HG02642 (cell line): ENCODE measurements around the gene TXNDC11.

Source experiments
- ATAC-seq: cut with Tn5 transposase; IDR thresholded peaks from one replicate; pipeline ENCODE4 v1.9.1; 2021; ENCODE audit warnings: mild to moderate bottlenecking; ENCODE audit not compliant: unreplicated experiment, poor library complexity

Gene TXNDC11

DNA sequence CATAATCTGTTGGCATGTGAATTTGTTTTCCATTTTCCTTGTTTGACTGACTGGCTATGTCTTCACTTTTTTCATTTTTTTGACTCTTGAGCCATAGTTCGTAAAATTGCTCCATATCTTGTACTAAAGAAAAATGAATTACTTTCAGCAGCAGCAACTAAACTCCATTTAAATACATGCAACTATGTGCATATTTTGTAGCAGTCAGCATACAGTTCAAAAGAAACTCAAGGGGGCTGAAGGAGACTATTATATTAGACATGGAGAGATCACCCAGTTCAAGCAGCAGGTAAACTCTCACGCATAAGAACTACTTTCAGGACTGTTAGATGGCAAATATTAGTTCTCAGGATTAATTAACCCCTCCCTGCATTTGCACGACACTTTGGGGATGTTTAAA is 13.6 kb upstream of the TXNDC11 start:
- ATAC-seq: no peak

DNA sequence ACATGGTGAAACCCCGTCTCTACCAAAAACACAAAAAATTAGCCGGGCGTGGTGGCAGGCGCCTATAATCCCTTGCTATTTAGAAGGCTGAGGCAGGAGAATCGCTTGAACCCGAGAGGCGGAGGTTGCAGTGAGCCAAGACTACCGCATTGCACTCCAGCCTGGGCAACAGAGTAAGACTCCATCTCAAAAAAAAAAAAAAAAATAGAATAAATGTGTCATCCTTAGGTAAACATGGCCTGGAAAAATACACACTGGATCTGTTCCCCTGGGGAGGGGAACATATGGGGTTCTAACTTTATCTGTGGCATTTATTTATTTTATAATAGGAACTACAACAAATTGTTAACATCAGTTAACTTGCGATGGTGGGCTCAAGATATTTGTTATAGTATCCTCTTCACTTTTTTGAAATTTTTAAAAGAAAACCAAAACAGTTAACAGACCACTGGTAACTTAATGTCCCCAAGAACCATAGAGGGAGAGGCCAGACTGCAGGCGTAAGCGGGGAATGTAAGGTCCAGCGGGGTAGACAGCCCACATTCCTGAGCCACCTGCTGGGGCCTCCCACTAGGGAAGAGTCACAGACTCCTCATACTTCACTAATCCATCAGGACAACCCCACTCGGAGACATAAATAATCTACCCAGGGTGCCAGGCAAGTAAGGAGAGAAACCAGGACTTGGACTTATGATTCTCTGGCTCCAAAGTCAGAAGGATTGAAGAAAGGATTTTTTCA is 12.5 kb upstream of the TXNDC11 start:
- no peak for ATAC-seq

- no peak for ATAC-seq
These were observed 10.2 kb upstream of the TXNDC11 start for GRCh38 chr16:11752856-11753255.

- no peak for ATAC-seq
These were observed 7.4 kb upstream of the TXNDC11 start for GRCh38 chr16:11750056-11750455.

DNA sequence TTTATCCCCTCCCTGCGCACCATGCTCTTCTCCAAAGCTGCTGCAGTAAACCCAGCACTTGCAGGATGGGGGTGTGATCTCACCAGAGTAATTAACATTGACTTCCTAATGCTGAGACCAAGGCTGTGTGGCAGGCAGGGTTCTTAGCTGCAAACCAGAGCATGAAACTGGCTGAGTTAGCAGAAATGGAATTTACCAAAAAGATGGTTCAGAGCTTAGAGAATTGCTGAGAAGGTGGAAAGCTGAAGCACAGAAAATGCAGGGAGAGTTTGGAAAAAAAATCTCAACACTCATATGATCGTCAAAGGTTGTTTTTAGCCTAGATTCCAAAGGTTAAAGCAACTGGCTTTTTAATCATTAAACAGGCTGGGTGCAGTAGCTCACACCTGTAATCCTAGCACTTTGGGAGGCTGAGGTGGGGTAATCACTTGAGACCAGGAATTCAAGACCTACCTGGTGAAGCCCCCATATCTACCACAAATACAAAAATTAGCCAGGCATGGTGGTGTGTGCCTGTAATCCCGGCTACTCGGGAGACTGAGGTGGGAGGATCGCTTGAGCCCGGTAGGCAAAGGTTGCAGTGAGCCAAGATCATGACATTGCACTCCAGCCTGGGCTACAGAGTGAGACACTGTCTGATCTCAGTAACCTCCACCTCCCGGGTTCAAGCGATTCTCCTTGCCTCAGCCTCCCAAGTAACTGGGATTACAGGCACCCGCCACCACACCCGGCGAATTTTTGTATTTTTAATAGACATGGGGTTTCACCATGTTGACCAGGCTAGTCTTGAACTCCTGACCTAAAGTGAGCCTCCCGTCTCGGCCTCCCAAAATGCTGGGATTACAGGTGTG is 6.0 kb upstream of the TXNDC11 start:
- no peak for ATAC-seq

DNA sequence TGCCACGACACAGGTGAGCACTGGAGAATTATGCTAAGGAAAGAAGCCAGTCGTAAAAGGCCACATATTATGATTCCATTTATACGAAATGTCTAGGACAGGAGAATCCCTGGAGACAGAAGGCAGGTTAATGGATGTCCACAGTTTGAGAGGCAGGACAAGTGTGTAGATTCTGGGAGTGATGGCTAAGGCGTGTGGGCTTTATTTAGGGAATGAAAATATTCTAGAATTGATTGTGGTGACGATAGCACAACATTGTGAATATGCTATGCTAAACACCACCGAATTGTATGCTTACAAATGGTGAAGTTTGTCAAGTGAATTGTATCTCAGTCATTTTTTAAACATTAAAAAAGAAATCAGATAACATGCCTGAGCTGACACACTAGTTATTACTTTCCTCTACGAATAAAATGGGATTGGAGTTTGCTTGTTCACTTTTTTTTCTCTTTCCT is 5.3 kb upstream of the TXNDC11 start:
- ATAC-seq: no peak

DNA sequence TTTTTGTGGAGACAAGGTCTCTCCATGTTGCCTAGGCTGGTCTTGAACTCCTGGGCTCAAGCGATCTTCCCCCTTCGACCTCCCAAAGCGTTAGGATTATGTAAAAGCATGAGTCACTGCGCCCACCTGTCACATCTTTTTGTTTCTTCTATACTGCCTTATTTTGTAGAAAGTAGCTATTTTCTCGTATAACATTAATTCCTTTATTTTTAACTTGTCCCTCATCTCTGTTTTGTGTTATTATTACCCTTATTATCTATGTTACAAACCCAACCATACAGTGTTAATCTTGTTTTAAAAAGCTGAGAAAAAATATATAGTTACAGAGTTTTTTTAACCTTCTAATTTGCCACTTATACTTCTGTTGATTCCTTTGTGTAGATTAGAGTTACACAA is 1.4 kb upstream of the TXNDC11 start:
- no peak for ATAC-seq

DNA sequence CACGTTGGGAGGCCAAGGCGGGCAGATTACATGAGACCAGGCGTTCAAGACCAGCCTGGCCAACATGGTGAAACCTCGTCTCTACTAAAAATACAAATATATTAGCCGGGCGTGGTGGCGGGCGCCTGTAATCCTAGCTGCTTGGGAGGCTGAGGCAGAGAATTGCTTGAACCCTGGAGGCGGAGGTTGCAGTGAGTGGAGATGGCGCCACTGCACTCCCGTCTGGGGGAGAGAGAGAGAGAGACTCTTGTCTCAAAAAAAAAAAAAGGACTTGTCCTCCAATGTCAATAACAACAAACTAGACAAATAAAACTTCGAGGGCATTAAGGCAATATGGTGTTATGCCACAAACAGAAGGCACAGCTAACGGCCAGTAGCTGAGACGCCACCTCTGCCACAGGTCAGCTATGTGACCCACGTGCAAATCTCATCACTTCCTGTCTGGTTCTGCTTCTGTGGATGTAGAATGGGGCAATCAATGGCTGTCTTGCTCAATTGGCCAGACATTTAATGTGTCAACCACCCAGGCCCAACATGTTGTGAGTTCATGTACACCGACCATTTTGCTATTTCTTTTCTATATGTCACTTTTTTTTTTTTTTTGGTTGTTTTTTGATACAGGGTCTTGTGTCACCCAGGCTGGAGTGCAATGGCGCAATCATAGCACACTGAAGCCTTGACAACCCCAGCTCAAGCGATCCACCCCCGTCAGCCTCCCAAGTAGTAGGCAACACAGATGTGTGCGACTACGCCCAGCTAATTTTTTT is 834 bp upstream of the TXNDC11 start:
- no peak for ATAC-seq

DNA sequence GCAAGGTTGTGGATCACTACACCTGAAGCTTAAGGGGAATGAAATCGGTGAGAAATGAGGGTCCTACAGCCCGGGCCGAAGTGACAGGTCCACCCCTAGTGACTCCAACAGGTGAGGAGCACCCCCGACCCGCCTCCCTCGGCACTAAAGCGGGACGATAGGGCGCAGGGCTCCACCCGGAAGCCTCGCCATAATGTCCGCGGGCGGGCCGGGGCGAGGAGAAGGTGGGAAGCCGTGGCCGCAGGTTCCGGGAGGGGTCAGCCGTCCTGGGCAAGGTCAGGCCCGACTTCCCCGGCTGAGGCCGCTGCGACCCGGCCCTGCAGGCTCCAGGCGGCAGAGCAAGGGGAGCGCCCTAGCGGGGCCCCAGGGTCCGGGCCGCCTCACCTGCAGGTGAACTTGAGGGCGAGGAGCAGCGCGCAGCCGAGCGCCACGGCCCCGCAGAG is 543 bp downstream of the TXNDC11 start:
- ATAC-seq: peak; percentile 32

DNA sequence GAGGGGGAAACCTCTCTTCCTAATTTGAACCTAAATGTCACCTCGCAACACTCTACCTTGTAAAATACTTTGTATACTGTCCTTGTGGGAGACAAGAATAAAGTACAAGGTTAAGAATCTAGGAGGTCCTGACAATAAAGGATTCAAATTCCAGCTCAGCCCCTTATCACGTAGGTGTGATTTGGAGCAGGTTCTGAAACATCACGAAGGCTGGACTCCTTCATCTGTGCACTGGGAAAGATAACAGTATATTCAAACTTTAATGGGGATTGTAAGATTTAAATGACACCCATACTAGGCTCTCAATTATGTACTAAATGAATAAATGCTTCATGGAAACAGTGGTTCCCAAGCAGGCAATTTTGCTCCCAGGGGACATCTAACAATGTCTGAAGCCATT is 2.1 kb downstream of the TXNDC11 start:
- no peak for ATAC-seq

DNA sequence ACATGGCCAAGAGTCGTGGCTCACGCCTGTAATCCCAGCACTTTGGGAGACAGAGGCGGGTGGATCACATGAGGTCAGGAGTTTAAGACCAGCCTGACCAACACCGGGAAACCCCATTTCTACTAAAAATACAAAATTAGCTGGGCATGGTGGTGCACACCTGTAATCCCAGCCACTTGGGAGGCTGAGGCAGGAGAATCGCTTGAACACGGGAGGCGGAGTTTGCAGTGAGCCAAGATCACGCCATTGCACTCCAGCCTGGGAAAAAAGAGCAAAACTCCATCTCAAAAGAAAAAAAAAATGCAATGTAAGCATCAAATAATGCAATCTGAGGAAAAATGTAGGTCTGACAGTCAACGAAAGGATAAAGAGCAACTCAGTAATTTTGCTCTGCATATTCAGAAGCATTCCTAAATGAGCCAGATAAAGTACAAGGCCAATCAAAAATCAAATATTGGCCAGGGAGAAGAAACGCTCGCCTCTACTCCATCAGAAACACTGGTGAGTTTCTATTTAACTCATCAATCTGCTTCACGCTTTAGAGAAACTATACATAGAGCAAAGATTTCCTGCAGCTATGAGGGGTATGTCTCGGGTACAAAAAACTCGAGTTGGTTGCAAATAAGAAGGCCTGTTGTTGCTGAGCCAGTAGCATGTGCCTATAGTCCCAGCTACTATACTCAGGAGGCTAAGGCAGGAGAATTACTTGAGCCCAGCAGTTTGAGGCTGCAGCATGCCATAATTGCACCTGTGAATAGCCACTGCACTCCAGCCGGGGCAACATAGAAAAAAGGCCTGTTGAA is 3.7 kb downstream of the TXNDC11 start:
- no peak for ATAC-seq

GRCh38 chr16:11737713-11738112 is 4.9 kb downstream of the TXNDC11 start:
- no peak for ATAC-seq

DNA sequence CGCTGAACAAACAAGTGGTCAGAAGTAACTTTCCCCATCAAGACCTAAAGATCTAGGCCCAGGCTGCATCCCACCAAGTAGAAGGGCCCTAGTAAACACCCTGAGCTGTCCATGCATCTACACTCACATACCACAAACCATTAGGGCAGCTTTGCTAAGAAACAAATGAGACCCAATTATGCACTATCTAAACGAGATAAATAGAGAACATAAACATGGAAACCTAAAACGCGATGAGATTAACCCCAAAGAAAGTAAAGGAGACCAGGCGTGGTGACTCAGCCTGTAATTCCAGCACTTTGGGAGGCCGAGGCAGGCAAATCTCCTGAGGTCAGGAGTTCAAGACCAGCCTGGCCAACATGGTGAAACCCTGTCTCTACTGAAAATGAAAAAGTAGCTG is 5.8 kb downstream of the TXNDC11 start:
- no peak for ATAC-seq

DNA sequence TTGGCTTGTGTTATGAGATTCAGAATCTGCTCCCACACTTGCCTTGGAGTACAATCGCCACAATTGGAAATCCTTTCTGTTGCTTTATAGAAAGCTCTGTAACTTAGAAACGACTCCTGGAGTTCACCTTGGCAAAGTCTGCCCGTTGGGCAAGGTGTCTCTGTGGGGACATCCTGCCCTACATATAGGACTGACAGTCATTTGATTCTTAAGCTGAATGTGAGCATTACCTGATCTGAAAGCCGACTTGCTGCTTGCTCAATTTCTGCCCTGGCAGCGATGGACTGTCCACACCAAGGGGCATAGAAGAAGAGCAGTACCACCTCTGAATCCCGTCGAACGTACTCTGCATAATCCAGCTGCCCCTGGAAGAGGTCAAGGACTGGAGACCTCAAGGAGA is 6.9 kb downstream of the TXNDC11 start:
- no peak for ATAC-seq

DNA sequence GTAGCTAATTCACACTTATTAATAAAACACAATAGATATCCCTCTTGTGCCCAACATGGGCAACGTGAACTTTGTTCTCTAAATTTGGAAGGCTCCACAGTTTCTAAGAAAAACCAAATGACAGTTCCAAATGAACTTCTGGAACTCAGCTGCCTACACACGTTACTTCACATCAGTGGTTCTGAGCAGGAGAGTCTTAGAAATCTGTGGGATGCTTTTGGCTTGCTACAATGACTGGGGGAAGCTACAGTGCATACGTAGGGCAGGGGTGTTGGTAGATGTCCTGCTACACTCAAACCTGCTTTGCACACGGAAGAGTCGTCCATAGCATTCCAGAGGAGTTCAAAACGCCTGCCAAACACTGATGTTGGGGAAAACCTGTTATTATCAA is 8.0 kb downstream of the TXNDC11 start:
- ATAC-seq: no peak

DNA sequence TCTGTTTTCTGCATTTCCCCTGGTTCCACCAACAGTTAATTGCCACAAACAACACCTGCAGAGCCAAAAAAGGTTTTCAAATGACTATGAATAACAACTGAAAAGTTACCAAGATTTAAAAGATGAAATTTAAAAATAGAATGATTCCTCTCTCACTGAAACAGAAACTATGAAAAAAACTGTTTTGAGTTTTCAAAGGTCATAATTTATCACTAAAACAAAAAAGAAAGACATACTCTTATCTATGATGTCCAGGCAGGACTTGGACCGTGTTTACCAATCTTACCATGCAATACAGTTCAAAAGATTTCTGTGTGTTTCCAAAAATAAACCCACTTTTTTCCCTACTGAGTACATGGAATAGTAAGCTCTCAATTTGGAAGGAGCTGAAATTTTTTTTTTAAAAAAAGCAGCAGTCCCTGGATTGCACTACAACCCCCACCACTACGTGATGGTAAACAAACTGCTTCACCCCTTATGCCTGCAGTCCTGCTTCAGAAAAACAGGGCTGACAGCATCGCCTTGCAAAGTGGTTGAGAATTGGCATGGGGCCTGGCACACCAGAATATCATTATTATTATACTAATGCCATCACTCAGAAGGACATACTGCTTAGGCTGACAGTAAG is 8.5 kb downstream of the TXNDC11 start:
- ATAC-seq: no peak

GRCh38 chr16:11731222-11731621 is 11.4 kb downstream of the TXNDC11 start:
- no peak for ATAC-seq

- no peak for ATAC-seq
These were observed 12.9 kb downstream of the TXNDC11 start for GRCh38 chr16:11729787-11730186.

GRCh38 chr16:11727796-11728543 is 14.7 kb downstream of the TXNDC11 start:
- ATAC-seq: no peak
